Astrocyte of the cerebellum (primary cell): Measurements from ENCODE around the gene DNPH1.

Experiments
- DNase-seq: peaks from one replicate; pipeline ENCODE4 v3.0.0-alpha.2; 2011; ENCODE audit warnings: low read depth
- H3K4me3 ChIP-seq: 2 replicates; pipeline ENCODE4 v1.5.1; 2011; ENCODE audit warnings: mild to moderate bottlenecking, low read depth, low read length, moderate library complexity
- in situ Hi-C: cut with HindIII; loops from 2 replicates; pipeline ENCODE4 v1.10.0; 2017; ENCODE audit warnings: low sequenced_read_pairs
- TF ChIP-seq, protein P1 (sequence below): IDR thresholded peaks from 2 replicates; pipeline ENCODE4 v1.5.1; 2012; ENCODE audit warnings: low read length, low read depth, moderate library complexity, mild to moderate bottlenecking; ENCODE audit errors: missing control alignments

The DNPH1 gene

GRCh38 chr6:43242908-43243663 lies 13.8 kb upstream of the DNPH1 start, which contains the start of gene TTBK1:
Gene TTBK1, plus strand, starts transcription at chr6:43243481. Its CDS starts 3,180 bp downstream, at chr6:43246661.
- in situ Hi-C loops = no loop called here

DNA sequence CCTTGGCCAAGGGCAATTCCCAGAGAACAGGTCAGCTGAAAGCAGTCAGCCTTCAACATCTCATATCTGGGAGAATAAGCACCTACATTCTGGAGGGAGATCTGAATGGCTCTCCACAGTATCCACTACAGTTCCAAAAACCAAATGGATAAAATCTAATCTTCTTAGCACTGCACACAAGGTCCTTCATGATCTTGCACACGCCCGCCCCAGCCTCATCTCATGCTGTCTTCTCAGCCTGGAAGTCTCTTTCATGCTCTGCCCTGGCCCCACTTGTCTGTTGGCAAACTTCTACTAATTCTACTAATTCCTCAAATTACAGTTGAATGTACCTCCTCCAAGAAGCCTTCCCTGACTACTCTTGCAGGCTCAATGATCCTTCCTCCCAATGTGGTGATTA lies 12.2 kb upstream of the DNPH1 start:
- TF ChIP-seq, protein P1, sequence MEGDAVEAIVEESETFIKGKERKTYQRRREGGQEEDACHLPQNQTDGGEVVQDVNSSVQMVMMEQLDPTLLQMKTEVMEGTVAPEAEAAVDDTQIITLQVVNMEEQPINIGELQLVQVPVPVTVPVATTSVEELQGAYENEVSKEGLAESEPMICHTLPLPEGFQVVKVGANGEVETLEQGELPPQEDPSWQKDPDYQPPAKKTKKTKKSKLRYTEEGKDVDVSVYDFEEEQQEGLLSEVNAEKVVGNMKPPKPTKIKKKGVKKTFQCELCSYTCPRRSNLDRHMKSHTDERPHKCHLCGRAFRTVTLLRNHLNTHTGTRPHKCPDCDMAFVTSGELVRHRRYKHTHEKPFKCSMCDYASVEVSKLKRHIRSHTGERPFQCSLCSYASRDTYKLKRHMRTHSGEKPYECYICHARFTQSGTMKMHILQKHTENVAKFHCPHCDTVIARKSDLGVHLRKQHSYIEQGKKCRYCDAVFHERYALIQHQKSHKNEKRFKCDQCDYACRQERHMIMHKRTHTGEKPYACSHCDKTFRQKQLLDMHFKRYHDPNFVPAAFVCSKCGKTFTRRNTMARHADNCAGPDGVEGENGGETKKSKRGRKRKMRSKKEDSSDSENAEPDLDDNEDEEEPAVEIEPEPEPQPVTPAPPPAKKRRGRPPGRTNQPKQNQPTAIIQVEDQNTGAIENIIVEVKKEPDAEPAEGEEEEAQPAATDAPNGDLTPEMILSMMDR = no peak
- in situ Hi-C loops = no loop called here

More at GRCh38 chr6:43242908-43243663, 13.8 kb upstream of the DNPH1 start, which contains the start of gene TTBK1:
- DNase-seq = no peak
- TF ChIP-seq, protein P1 = no peak
- H3K4me3 ChIP-seq = no peak within 1 kb of the TSS

DNA sequence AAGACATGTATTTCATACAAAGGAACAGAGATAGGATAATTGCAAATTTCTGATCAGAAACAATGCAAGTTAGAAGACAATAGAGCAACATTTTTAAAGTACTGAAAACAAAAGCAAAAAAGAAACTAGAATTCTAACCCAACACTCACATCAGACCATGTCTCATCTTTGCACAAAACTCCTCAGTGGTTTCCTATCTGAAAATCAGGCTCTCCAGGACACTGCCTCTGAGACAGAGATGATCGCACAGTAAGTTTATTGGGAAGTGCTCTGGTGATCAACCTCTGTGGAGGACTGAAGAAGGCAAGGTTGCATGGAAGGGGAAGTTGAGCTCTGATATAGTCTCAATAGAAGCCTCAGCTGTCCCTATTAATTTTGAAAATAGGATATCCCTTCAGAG lies 11.7 kb upstream of the DNPH1 start:
- DNase-seq = no peak

More for the DNA sequence above, 12.2 kb upstream of the DNPH1 start:
- DNase-seq = no peak
- no peak overlapping the region for H3K4me3 ChIP-seq

GRCh38 chr6:43239054-43239453 lies 9.8 kb upstream of the DNPH1 start:
- in situ Hi-C loops = no loop called here
- DNase-seq = no peak
- TF ChIP-seq, protein P1 = no peak
- no peak overlapping the region for H3K4me3 ChIP-seq

More for the DNA sequence above, 11.7 kb upstream of the DNPH1 start:
- in situ Hi-C loops = no loop called here
- TF ChIP-seq, protein P1 = no peak
- H3K4me3 ChIP-seq = no peak overlapping the region

GRCh38 chr6:43235841-43236240 lies 6.6 kb upstream of the DNPH1 start:
- no peak overlapping the region for H3K4me3 ChIP-seq
- in situ Hi-C loops = no loop called here
- DNase-seq = no peak
- TF ChIP-seq, protein P1 = no peak

- TF ChIP-seq, protein P1 = no peak
- in situ Hi-C loops = no loop called here
These were observed 2.6 kb upstream of the DNPH1 start for GRCh38 chr6:43231735-43232450.

More at GRCh38 chr6:43231735-43232450, 2.6 kb upstream of the DNPH1 start:
- no peak overlapping the region for H3K4me3 ChIP-seq
- DNase-seq = no peak
